ENCODE data around the gene TP73. TPM values are rescaled to one million over a fixed set of nuclear protein-coding genes. Genes with fewer than 3 reads are reported as not detected.

TP73 gene
- total and polyA plus RNA-seq, 11 donors: 0.01 to 0.53 (median 0.15) TPM; not detected in 6

DNA sequence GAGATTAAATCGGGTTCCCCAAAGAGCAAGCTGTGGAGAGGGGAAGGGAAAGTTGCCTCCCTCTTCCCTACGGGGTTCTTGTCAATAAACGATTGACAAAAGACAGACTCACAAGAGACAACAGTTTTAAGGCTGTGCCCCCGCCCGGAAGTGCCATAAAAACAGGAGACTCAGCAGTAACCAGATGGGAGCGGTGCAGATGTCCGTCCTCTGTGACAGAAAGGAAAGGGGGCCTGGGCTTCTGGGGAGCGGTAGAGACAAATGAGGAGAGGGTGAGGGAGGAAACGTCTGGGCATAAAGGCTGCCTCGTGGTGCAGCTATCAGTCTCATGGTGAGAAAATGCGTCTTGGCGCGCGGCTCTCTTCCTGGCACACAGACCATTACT lies 5.9 kb downstream of the TP73 start:
- intact Hi-C loops (cut with DNase I): no loop called here
- no peaks in the 10 kb centered on the region for H3K36me3 ChIP-seq
- peaks cover 0 to 7% (median 0%) of the 10 kb centered on the region in 12 donors for H3K4me1 ChIP-seq
- peaks cover under 1 to 32% (median 7%) of the 10 kb centered on the region in 9 donors for H3K27me3 ChIP-seq
- H3K9me3 ChIP-seq: no peaks in the 10 kb centered on the region
- H3K4me3 ChIP-seq: no peak overlapping the region
- WGBS, 4 donors: 59 to 69% (median 62%) methylated on average over 14 of the region's 14 CpGs
- DNase-seq (peak in 1 of 5 donors; percentile 3), ATAC-seq (no peak)
- TF ChIP-seq POLR2A (IDR thresholded peaks at IDR 0.05) (no peak), CTCF (IDR thresholded peaks at IDR 0.05) (no peak)
- no peak overlapping the region for H3K27ac ChIP-seq

DNA sequence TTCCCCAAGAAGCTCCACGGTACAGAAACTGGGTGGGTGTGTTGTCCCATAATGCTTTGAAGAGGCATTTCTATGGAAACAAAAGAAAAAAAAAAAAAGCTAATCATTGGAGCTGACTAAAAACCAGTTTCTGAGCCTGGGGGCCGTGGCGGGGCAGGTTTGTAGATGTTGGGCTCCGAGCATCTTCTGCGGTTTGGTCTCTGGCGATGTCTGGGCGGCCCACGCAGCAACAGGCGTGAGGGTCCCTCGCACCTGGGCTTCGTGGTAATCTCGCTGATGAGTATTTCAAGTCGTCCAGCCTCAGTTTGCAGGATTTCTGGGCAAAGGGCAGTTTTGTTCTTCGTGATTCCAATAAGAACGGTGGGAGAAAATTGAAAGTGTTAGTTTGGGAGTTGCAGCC lies 6.8 kb downstream of the TP73 start:
- Histone ChIP-seq H3K4me3 (no peak overlapping the region), H3K27ac (no peak overlapping the region), H3K9me3 (no peaks in the 10 kb centered on the region), H3K36me3 (no peaks in the 10 kb centered on the region), H3K4me1 (peaks cover 0 to 7% (median 0%) of the 10 kb centered on the region in 12 donors), H3K27me3 (peaks cover 0 to 23% (median 1%) of the 10 kb centered on the region in 9 donors)
- intact Hi-C loops (cut with DNase I): no loop called here
- DNase-seq: peak in 1 of 5 donors; percentile 15
- ATAC-seq: no peak
- whole genome bisulfite sequencing, 4 donors: 83 to 94% (median 89%) methylated on average over 15 of the region's 15 CpGs
- TF ChIP-seq POLR2A (IDR thresholded peaks at IDR 0.05): no peak
- no peak for TF ChIP-seq CTCF (IDR thresholded peaks at IDR 0.05)

- intact Hi-C loops (cut with DNase I): no loop called here
Observed at GRCh38 chr1:3660704-3661103, 8.4 kb downstream of the TP73 start.

GRCh38 chr1:3661631-3662030 lies 9.3 kb downstream of the TP73 start:
- intact Hi-C loops (cut with DNase I): no loop called here
- H3K36me3 ChIP-seq: no peaks in the 10 kb centered on the region
- H3K4me3 ChIP-seq: no peak overlapping the region
- H3K9me3 ChIP-seq: no peaks in the 10 kb centered on the region
- no peak overlapping the region for H3K27ac ChIP-seq
- ATAC-seq: no peak
- H3K4me1 ChIP-seq: no peaks in the 10 kb centered on the region
- DNase-seq: no peak
- TF ChIP-seq CTCF (IDR thresholded peaks at IDR 0.05) (no peak), POLR2A (IDR thresholded peaks at IDR 0.05) (no peak)
- H3K27me3 ChIP-seq: peaks cover 0 to 6% (median 0%) of the 10 kb centered on the region in 9 donors
- WGBS, 4 donors: 90 to 98% (median 96%) methylated on average over 4 of the region's 4 CpGs

More at GRCh38 chr1:3660704-3661103, 8.4 kb downstream of the TP73 start:
- H3K27me3 ChIP-seq: peaks cover 0 to 7% (median 0%) of the 10 kb centered on the region in 9 donors
- no peak for TF ChIP-seq CTCF (IDR thresholded peaks at IDR 0.05)
- TF ChIP-seq POLR2A (IDR thresholded peaks at IDR 0.05): no peak
- H3K4me1 ChIP-seq: no peaks in the 10 kb centered on the region
- DNase-seq: no peak
- no peak overlapping the region for H3K27ac ChIP-seq
- 81 to 85% (median 82%) methylated on average over 2 of the region's 2 CpGs for WGBS, 4 donors
- H3K36me3 ChIP-seq: no peaks in the 10 kb centered on the region
- H3K4me3 ChIP-seq: no peak overlapping the region
- H3K9me3 ChIP-seq: no peaks in the 10 kb centered on the region
- ATAC-seq: no peak

Measured in heart left ventricle (tissue), 16 donors.